Measurements from ENCODE around the gene PRPF38B.

The PRPF38B gene, protein sequence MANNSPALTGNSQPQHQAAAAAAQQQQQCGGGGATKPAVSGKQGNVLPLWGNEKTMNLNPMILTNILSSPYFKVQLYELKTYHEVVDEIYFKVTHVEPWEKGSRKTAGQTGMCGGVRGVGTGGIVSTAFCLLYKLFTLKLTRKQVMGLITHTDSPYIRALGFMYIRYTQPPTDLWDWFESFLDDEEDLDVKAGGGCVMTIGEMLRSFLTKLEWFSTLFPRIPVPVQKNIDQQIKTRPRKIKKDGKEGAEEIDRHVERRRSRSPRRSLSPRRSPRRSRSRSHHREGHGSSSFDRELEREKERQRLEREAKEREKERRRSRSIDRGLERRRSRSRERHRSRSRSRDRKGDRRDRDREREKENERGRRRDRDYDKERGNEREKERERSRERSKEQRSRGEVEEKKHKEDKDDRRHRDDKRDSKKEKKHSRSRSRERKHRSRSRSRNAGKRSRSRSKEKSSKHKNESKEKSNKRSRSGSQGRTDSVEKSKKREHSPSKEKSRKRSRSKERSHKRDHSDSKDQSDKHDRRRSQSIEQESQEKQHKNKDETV

DNA sequence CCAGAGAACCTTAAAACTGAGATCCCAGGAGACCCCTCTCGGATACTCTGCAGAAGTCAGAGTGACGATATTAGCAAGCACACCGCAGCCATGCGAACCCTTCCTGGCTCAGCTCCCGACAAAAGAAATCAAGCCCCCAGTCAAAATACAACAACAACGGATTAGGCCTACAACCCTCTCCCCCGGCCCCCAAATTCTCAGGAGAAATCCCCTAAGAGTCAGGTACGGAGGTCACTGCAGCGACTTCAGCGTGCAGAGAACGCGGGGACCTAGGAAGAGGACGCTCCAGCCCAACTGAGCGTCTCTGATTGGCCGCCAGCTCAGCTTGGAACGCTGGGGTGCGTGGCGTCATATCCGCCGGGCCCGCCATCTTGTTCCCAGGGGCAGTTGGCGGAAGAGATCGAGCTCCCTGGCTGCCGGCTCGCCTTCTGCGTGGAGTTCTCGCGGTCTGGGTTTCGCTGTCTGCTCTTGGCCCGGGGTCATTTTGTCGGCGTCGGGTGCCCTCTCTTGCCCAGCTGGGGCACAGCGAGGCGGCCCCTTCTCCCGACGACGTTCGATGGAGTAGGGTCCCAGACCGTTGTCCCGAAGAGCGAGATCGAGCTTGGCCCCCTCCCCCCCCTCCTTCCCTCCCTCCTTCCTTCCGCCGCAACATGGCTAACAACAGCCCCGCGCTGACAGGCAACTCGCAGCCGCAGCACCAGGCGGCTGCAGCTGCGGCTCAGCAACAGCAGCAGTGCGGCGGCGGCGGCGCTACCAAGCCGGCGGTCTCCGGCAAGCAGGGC is at the start of gene PRPF38B:
PRPF38B (plus strand) TSS at position 369 of the 782 bp plus-strand sequence; CDS start at position 651, 282 bp downstream.
- TF ChIP-seq TCF12 (IDR thresholded peaks at IDR 0.05; ENCODE audit: low read depth) (peak; percentile 65; the same call in 1 of the 2 replicates), TEAD4 (IDR thresholded peaks at IDR 0.05) (no peak; the same call in 1 of the 2 replicates), NFIC (IDR thresholded peaks at IDR 0.05) (no peak), REST (IDR thresholded peaks at IDR 0.05; ENCODE audit: low read depth) (0 out of 2 replicates have a peak, but pooled peaks have one; percentile 11), FOXM1 (IDR thresholded peaks at IDR 0.05; ENCODE audit: borderline replicate concordance, low read depth) (no peak), YY1 (IDR thresholded peaks at IDR 0.05; ENCODE audit: low read depth) (peak; percentile 95), TAF1 (IDR thresholded peaks at IDR 0.05; ENCODE audit: low read depth) (peak; percentile 88), EGR1 (IDR thresholded peaks at IDR 0.05) (no peak; the same call in 1 of the 2 replicates), CREB1 (IDR thresholded peaks at IDR 0.05; ENCODE audit: low read depth) (peak; percentile 88), ZBTB7A (IDR thresholded peaks at IDR 0.05; ENCODE audit: low read depth) (no peak), CEBPB (IDR thresholded peaks at IDR 0.05) (no peak), RAD21 (IDR thresholded peaks at IDR 0.05; ENCODE audit: low read depth) (no peak), USF1 (IDR thresholded peaks at IDR 0.05) (peak; percentile 10; the same call in 1 of the 2 replicates), EP300 (IDR thresholded peaks at IDR 0.05; ENCODE audit: borderline replicate concordance) (peak; percentile 32; the same call in 1 of the 2 replicates)
- TF ChIP-seq, protein P1, sequence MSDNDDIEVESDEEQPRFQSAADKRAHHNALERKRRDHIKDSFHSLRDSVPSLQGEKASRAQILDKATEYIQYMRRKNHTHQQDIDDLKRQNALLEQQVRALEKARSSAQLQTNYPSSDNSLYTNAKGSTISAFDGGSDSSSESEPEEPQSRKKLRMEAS (IDR thresholded peaks at IDR 0.05): peak; percentile 86

GRCh38 chr1:108643492-108644335 is 48.4 kb upstream of the PRPF38B start:
- TF ChIP-seq TEAD4 (IDR thresholded peaks at IDR 0.05) (no peak), RAD21 (IDR thresholded peaks at IDR 0.05; ENCODE audit: low read depth) (peak; percentile 75)

GRCh38 chr1:108644984-108645383 is 47.1 kb upstream of the PRPF38B start:
- TF ChIP-seq CEBPB (IDR thresholded peaks at IDR 0.05) (no peak), CREB1 (IDR thresholded peaks at IDR 0.05; ENCODE audit: low read depth) (no peak), USF1 (IDR thresholded peaks at IDR 0.05) (no peak), YY1 (IDR thresholded peaks at IDR 0.05; ENCODE audit: low read depth) (no peak)

GRCh38 chr1:108645564-108646184 is 46.4 kb upstream of the PRPF38B start:
- TF ChIP-seq FOXM1 (IDR thresholded peaks at IDR 0.05; ENCODE audit: borderline replicate concordance, low read depth): no peak
- TF ChIP-seq REST (IDR thresholded peaks at IDR 0.05; ENCODE audit: low read depth): no peak
- TF ChIP-seq USF1 (IDR thresholded peaks at IDR 0.05): no peak
- no peak for TF ChIP-seq TAF1 (IDR thresholded peaks at IDR 0.05; ENCODE audit: low read depth)
- no peak for TF ChIP-seq NFIC (IDR thresholded peaks at IDR 0.05)
- no peak for TF ChIP-seq CREB1 (IDR thresholded peaks at IDR 0.05; ENCODE audit: low read depth)
- TF ChIP-seq RAD21 (IDR thresholded peaks at IDR 0.05; ENCODE audit: low read depth): no peak
- TF ChIP-seq, protein P1 (IDR thresholded peaks at IDR 0.05): no peak
- no peak for TF ChIP-seq TCF12 (IDR thresholded peaks at IDR 0.05; ENCODE audit: low read depth)
- TF ChIP-seq EGR1 (IDR thresholded peaks at IDR 0.05): no peak
- no peak for TF ChIP-seq TEAD4 (IDR thresholded peaks at IDR 0.05)
- no peak for TF ChIP-seq YY1 (IDR thresholded peaks at IDR 0.05; ENCODE audit: low read depth)

Measured in Ishikawa (cell line).